Measurements from ENCODE around the gene MAPK1. TPM values are rescaled to one million over a fixed set of nuclear protein-coding genes. Genes with fewer than 3 reads are reported as not detected.

The MAPK1 gene
- total RNA-seq = 59.4 and 62.8 TPM in 2 replicates

DNA sequence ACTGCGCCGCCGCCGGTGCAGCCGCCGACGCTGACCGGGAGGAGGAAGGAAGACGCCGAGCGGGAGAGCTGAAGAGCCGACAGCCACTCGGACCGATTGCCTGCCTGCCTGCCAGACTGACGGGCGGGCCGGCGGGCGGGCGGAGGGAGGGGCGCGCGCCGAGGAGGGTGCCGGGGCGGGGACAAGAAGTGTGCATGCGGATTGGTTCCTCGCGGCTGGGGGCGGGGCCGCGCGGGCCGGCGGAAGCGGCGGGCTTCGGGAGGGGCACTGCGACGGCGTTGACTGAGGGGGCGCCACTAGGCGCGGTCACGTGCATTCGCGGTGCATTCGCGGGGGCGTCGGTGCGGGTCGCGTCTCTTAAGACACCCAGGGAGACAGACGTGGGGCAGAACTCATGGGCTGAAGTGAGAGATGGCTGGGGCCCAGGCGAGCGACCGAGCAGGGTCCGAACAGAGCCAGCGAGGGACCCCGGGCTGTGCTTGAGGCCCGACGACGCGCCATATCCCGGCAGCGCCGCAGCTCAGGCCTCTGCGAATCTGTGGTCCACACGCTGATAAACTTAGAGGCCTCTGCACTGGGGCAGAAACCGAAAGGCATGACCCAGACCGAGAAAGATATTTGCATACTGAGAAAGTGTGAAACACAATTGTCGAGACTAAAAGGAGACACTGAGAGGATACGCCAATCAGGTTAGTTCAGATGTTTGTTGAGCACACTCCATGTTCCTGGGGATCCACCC is at the start of gene MAPK1:
TSS of gene MAPK1 (minus strand) at position 118 of the 739 bp plus-strand sequence. CDS start 205 bp downstream, outside the sequence.

DNA sequence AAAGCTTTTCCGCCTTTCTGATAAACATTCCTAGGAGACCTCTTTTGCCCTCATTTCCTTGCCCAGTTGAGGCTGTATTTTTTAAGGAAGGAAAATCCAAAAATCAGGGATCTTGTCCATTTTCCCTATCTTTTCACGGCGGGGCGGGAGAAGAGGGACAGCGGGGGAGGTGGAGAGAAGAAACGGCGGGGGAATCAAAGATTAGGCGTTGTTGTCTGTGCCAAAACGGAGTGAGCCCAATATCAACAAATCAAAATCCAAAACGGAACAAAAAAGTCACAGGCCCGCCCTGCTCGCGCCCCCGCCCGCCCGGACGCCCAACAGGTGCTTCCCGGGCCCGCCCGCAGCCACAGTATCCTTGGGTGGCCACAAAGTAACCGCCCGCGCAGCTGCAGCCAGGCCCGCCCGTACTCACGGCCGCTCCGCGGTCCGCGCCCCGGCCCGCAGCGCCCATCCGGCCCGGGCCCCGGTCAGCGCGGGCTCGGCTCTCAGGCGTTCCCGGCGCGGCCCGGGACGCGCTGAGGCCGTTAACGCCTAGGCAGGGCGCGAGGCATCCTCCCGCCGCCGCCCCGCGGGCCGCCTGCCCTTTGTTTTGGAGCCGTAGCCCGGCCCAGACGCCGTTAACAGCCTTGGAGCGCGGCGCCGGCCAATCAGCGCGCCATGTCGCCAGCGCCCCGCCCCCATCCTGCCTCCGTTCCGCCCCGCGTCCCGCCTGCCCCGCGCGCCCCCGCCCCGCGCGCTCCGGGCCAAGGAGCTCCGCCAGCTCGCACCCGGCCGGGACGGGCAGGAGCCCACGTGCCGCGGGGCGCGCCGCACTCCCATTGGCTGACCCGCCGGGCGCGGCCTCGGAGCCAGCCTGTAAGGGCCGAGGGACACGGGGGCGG is 132.0 kb downstream of the MAPK1 start, which contains the start of gene YPEL1:
TSS of gene YPEL1 (minus strand) at position 595 of the 884 bp plus-strand sequence. CDS start 25,050 bp downstream, outside the sequence.

Other genes with a start within 250 kb of the MAPK1 start
- gene YDJC, start 237.6 kb downstream of the MAPK1 start, total RNA-seq = 7.9 and 8.7 TPM in 2 replicates
- 0.19 TPM in 1 of 2 replicates, not detected in the other for gene CCDC116, start 234.9 kb downstream of the MAPK1 start, total RNA-seq
- 20.0 and 37.4 TPM in 2 replicates for gene SDF2L1, start 225.3 kb downstream of the MAPK1 start, total RNA-seq
- 16.9 and 23.5 TPM in 2 replicates for gene PPIL2, start 201.6 kb downstream of the MAPK1 start, total RNA-seq
- 1.3 and 1.4 TPM in 2 replicates for gene YPEL1, start 131.9 kb downstream of the MAPK1 start, total RNA-seq
- 42.9 and 49.3 TPM in 2 replicates for gene PPM1F, start 85.2 kb upstream of the MAPK1 start, total RNA-seq
- gene TOP3B, start 115.1 kb upstream of the MAPK1 start, total RNA-seq = 14.7 and 15.6 TPM in 2 replicates